Measurements from ENCODE around the gene REG3G.

REG3G gene

DNA sequence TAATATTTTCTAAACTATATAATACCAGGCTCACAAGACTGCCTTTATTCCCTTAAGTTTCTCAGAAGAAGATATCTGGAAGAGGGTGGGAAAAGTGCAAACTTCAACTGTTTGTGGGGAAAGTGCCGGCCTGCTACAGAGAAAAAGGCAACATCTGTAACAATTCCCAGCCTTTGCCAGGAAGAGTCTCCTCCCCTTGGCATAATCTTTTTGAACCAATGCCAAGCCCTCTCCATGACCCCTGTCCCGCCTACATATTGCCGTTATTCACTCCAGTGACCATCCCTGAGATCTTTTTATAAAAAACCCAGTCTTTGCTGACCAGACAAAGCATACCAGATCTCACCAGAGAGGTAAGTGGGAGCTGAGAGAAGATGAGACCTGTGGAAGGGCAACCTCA lies at the start of gene REG3G:
REG3G (plus strand) TSS at position 282 of the 400 bp plus-strand sequence. CDS start 392 bp downstream, outside the sequence.
- FAIRE-seq (no peak), DNase-seq (ENCODE audit: low spot score) (no peak)

GRCh38 chr2:78977661-78978145 lies 47.8 kb upstream of the REG3G start:
- DNase-seq (ENCODE audit: low spot score) (no peak), FAIRE-seq (no peak)

- no peak for DNase-seq (ENCODE audit: low spot score)
- FAIRE-seq, result no peak
Measured at GRCh38 chr2:78978340-78978739, 47.2 kb upstream of the REG3G start.

- DNase-seq (ENCODE audit: low spot score) (peak; percentile 53), FAIRE-seq (no peak)
Measured at GRCh38 chr2:78979380-78980151, 45.9 kb upstream of the REG3G start.

GRCh38 chr2:78980152-78980465 lies 45.4 kb upstream of the REG3G start:
- FAIRE-seq (no peak), DNase-seq (ENCODE audit: low spot score) (no peak)

- FAIRE-seq (no peak), DNase-seq (ENCODE audit: low spot score) (no peak)
Measured at GRCh38 chr2:78980871-78981270, 44.6 kb upstream of the REG3G start.

DNA sequence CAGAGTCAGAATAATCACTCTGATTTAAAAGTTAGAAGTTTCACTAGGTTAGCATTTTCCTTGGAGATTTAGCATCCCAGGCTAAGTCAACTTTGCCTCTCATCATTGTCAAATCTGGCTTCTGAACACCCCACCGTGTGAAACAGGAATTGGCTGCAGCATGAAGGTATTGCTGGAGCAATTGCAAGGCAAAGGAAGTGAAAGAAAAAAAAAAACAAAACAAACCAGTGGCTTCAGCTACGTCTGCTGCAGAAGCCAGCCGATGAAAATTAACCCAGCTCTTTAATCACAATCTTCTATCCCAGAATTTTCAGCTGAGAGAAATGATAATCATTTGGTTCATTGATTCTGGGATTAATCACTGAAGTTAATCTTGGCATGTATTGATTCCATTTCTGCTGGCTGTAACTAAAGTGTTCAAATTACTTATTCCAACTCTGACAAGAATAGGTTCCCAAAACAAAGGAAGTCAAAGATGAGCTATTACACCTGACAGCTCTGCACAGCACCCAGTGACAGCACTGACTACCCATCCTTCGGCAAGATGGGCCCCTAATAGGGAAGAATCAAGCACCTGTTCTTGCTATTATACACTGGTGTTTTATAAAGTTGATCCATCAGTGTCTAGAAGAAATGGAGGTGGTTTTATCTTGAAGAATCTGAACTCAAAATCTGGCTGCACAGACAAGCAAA lies 42.7 kb upstream of the REG3G start:
- no peak for DNase-seq (ENCODE audit: low spot score)
- FAIRE-seq, result no peak

GRCh38 chr2:78984386-78984785 lies 41.1 kb upstream of the REG3G start:
- DNase-seq (ENCODE audit: low spot score) (no peak), FAIRE-seq (no peak)

- no peak for FAIRE-seq
- DNase-seq (ENCODE audit: low spot score), result no peak
Measured at GRCh38 chr2:78985558-78985957, 39.9 kb upstream of the REG3G start.

GRCh38 chr2:78989051-78989450 lies 36.5 kb upstream of the REG3G start:
- FAIRE-seq (no peak), DNase-seq (ENCODE audit: low spot score) (no peak)

GRCh38 chr2:78992451-78992806 lies 33.1 kb upstream of the REG3G start:
- DNase-seq (ENCODE audit: low spot score) (peak; percentile 67), FAIRE-seq (no peak)

DNA sequence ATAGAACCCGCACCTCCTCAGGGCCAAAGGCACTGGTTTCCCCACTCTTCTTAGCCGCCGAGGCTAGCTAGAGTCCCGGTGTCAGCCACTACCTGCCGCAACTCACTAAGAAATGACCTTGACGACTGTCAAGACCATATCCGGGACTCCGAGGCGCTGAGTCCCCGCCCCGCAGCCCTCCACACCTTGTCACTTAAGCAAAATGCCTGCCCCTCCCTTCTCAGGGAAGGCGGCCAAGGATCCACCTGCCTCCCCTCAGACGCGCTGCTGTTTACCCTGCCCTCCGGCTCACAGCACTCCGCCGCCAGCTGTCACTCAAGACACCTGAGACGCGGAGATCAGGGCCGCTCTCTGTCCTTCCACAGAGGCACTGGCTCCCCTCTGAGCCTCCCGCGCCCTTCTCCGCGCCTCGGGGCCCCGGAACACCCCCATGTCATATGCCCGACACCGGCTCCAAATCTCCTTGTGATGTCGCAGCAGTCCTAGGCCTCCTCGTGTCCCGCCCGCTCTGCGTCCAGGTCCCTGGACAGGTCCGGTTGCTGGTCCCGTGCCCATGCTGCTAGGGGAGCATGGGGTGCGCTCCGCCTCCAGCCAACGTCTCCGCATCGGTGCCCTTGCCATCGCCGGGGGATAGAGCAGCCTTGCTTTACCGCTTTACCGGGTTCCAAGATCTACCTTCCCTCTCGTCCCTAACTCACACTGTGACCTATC lies 32.5 kb upstream of the REG3G start:
- peak; percentile 53 for DNase-seq (ENCODE audit: low spot score)

GRCh38 chr2:78993518-78994148 lies 31.9 kb upstream of the REG3G start:
- DNase-seq (ENCODE audit: low spot score), result no peak
- FAIRE-seq, result peak; percentile 44

More for the DNA sequence above, 32.5 kb upstream of the REG3G start:
- no peak for FAIRE-seq

DNA sequence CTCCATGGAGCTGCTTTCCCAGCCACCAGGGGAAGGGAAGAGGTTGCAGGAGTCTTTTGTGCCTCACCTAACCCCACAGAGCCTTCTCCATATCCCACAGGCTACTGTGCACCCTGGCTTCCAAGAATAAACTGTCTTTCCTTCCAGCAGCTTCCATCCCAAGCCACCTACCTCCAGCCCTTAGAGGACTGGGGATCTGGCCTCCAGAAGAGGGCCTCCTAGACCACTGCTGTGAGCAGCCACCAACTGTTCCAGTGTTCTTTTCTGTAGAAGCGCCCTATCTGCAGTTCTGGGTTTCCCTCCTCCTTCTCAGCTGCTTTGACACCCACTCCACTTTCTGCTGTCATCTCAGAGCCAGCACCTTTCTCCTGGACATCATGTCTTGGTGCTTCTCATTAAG lies 30.7 kb upstream of the REG3G start:
- FAIRE-seq (no peak), DNase-seq (ENCODE audit: low spot score) (no peak)

GRCh38 chr2:78999406-78999805 lies 26.1 kb upstream of the REG3G start:
- DNase-seq (ENCODE audit: low spot score), result no peak

GRCh38 chr2:79000008-79000576 lies 25.4 kb upstream of the REG3G start:
- no peak for DNase-seq (ENCODE audit: low spot score)
- no peak for FAIRE-seq

More at GRCh38 chr2:78999406-78999805, 26.1 kb upstream of the REG3G start:
- FAIRE-seq, result no peak

DNA sequence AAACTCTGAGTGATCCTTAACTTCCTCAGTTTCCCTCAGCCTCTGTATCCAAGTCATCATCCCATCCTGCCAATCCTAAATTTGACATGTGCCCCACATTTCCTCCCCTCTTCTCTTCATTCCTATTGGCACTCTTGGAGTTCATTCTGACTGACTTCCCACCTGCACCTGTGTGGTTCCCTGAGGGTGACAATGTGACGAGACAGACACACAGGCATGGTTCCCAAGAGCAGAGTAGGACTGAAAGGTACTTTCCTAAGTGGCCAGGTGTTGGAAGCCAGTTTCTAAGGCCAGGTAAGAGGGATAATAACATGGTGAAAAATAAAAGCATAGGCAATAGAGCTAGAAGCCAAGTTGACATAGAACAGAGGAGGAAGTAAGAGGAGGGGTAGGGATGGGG lies 24.2 kb upstream of the REG3G start:
- FAIRE-seq, result no peak
- no peak for DNase-seq (ENCODE audit: low spot score)

GRCh38 chr2:79004680-79005079 lies 20.8 kb upstream of the REG3G start:
- DNase-seq (ENCODE audit: low spot score), result no peak
- FAIRE-seq, result no peak

DNA sequence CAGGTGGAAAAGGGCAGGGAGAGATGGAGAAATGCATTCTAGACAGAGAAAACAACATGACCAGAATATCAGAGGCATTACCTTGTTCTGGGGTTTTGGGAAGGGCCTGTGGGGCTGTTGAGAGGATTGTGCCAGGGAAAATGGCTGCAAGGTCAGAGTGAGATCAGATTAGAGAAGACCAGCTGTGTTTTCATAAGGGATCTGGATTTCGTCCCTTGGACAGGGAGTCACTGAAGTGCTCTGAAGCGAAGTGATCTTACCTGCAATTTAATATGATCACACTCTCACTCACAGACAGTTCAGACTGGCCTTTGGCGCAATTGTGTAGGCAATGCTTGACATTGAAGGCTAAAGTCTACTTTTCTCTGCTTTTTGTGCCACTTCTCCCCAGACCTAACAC lies 20.3 kb upstream of the REG3G start:
- FAIRE-seq (no peak), DNase-seq (ENCODE audit: low spot score) (no peak)

- FAIRE-seq (no peak), DNase-seq (ENCODE audit: low spot score) (no peak)
Measured at GRCh38 chr2:79009388-79009787, 16.1 kb upstream of the REG3G start.

DNA sequence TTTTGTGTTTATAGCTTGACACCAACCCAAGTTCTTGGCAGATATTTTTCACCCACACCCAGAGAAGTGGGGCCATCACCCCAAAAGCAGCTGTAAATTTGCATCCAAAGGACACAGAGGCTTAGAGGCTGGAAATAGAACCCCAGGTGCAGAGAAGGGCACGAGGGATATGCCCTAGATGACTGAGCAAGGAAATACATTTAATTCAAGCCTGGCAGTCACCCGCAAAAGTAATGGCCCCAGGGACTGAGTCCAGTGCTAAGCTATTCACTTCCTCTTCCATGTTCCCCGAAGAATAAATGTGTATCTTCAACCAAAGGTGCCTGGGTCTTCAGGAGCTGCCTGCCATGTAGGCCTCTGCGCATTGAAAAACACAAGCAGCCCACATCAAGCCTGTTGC lies 14.0 kb upstream of the REG3G start:
- FAIRE-seq (no peak), DNase-seq (ENCODE audit: low spot score) (no peak)
